Fibroblast of upper back skin (primary cell): Measurements from ENCODE around the gene CCDC91.
"Not testable (repeated sequence)": the region's sequence is repeated elsewhere in the genome, so short reads cannot be mapped to it uniquely, and the experiment has no call there.

Source experiments
- DNase-seq: peaks from one replicate; pipeline ENCODE4 v3.0.0-alpha.2; 2013

Gene CCDC91

GRCh38 chr12:28463396-28463795 is 273.1 kb downstream of the CCDC91 start:
- DNase-seq: no peak

GRCh38 chr12:28471762-28472161 is 281.5 kb downstream of the CCDC91 start:
- not testable (repeated sequence) for DNase-seq

- not testable (repeated sequence) for DNase-seq
Observed at GRCh38 chr12:28476206-28476605, 285.9 kb downstream of the CCDC91 start.

- DNase-seq: not testable (repeated sequence)
Observed at GRCh38 chr12:28479097-28479496, 288.8 kb downstream of the CCDC91 start.

- DNase-seq: no peak
Observed at GRCh38 chr12:28479683-28480082, 289.4 kb downstream of the CCDC91 start.

GRCh38 chr12:28484156-28484555 is 293.9 kb downstream of the CCDC91 start:
- no peak for DNase-seq

GRCh38 chr12:28486521-28486920 is 296.3 kb downstream of the CCDC91 start:
- DNase-seq: peak; percentile 48

GRCh38 chr12:28489246-28489645 is 299.0 kb downstream of the CCDC91 start:
- peak; percentile 77 for DNase-seq

GRCh38 chr12:28497889-28498411 is 307.7 kb downstream of the CCDC91 start:
- DNase-seq: peak; percentile 37

- DNase-seq: no peak
Observed at GRCh38 chr12:28498850-28499249, 308.6 kb downstream of the CCDC91 start.

GRCh38 chr12:28500373-28501024 is 310.2 kb downstream of the CCDC91 start:
- DNase-seq: no peak

- DNase-seq: peak; percentile 32
Observed at GRCh38 chr12:28506271-28506670, 316.0 kb downstream of the CCDC91 start.

GRCh38 chr12:28507033-28507432 is 316.8 kb downstream of the CCDC91 start:
- DNase-seq: peak; percentile 82

- no peak for DNase-seq
Observed at GRCh38 chr12:28507867-28508266, 317.6 kb downstream of the CCDC91 start.

GRCh38 chr12:28512406-28512805 is 322.1 kb downstream of the CCDC91 start:
- DNase-seq: no peak

GRCh38 chr12:28512876-28513275 is 322.6 kb downstream of the CCDC91 start:
- no peak for DNase-seq

GRCh38 chr12:28513983-28514382 is 323.7 kb downstream of the CCDC91 start:
- DNase-seq: no peak

GRCh38 chr12:28517101-28517500 is 326.8 kb downstream of the CCDC91 start:
- no peak for DNase-seq

GRCh38 chr12:28527631-28528249 is 337.5 kb downstream of the CCDC91 start:
- DNase-seq: no peak

- DNase-seq: peak; percentile 75
Observed at GRCh38 chr12:28535216-28535615, 345.0 kb downstream of the CCDC91 start.

- peak; percentile 74 for DNase-seq
Observed at GRCh38 chr12:28536088-28536487, 345.8 kb downstream of the CCDC91 start.

GRCh38 chr12:28537474-28537873 is 347.2 kb downstream of the CCDC91 start:
- no peak for DNase-seq

GRCh38 chr12:28539691-28540323 is 349.6 kb downstream of the CCDC91 start:
- no peak for DNase-seq

- no peak for DNase-seq
Observed at GRCh38 chr12:28540324-28540714, 350.1 kb downstream of the CCDC91 start.
